Stimulated activated CD8-positive, alpha-beta memory T cell treated with anti-CD3 and anti-CD28 coated beads, Interleukin-2, amount 100 ng/mL, for 1 hour (primary cell): ENCODE data around the gene UGCG.
"Not testable (repeated sequence)": the region's sequence is repeated elsewhere in the genome, so short reads cannot be mapped to it uniquely, and the experiment has no call there.

Experiments used
- DNase-seq, 2 donors: peaks; one replicate each; pipeline ENCODE4 v3.0.0-alpha.2; 2020; ENCODE audit warnings: low read depth in 2 of 2

UGCG gene

GRCh38 chr9:111890867-111891266 is 5.7 kb upstream of the UGCG start:
- not testable (repeated sequence) for DNase-seq

GRCh38 chr9:111891910-111892499 is 4.6 kb upstream of the UGCG start:
- DNase-seq: no peak

- DNase-seq: peak in 1 of 2 donors; percentile 43
Observed at GRCh38 chr9:111896942-111897600, 457 bp downstream of the UGCG start.

- DNase-seq: no peak
Observed at GRCh38 chr9:111897601-111898137, 1.1 kb downstream of the UGCG start.

- DNase-seq: no peak
Observed at GRCh38 chr9:111898331-111899096, 1.9 kb downstream of the UGCG start.

GRCh38 chr9:111900151-111900857 is 3.7 kb downstream of the UGCG start:
- no peak for DNase-seq

GRCh38 chr9:111900858-111901612 is 4.4 kb downstream of the UGCG start:
- DNase-seq: no peak

- DNase-seq: no peak
Observed at GRCh38 chr9:111902391-111903139, 6.0 kb downstream of the UGCG start.

- DNase-seq: not testable (repeated sequence)
Observed at GRCh38 chr9:111903535-111903934, 6.9 kb downstream of the UGCG start.

GRCh38 chr9:111904026-111904425 is 7.4 kb downstream of the UGCG start:
- DNase-seq: no peak

- no peak for DNase-seq
Observed at GRCh38 chr9:111904891-111905291, 8.3 kb downstream of the UGCG start.

GRCh38 chr9:111907147-111907546 is 10.5 kb downstream of the UGCG start:
- no peak for DNase-seq

- DNase-seq: no peak
Observed at GRCh38 chr9:111909444-111909843, 12.8 kb downstream of the UGCG start.

- DNase-seq: no peak
Observed at GRCh38 chr9:111910428-111910827, 13.8 kb downstream of the UGCG start.

- DNase-seq: no peak
Observed at GRCh38 chr9:111913159-111913558, 16.5 kb downstream of the UGCG start.

GRCh38 chr9:111914749-111915424 is 18.3 kb downstream of the UGCG start:
- DNase-seq: no peak

- DNase-seq: no peak
Observed at GRCh38 chr9:111915425-111915758, 18.8 kb downstream of the UGCG start.

GRCh38 chr9:111916234-111916645 is 19.6 kb downstream of the UGCG start:
- DNase-seq: no peak

GRCh38 chr9:111917201-111917600 is 20.6 kb downstream of the UGCG start:
- no peak for DNase-seq

GRCh38 chr9:111917980-111918379 is 21.4 kb downstream of the UGCG start:
- DNase-seq: no peak
